Effector CD8-positive, alpha-beta T cell (primary cell): ENCODE data around the gene TMEM107.
"Not testable (repeated sequence)": the region's sequence is repeated elsewhere in the genome, so short reads cannot be mapped to it uniquely, and the experiment has no call there.

Experiments
- DNase-seq: peaks from one replicate; lab custom pipeline; 2025; lab: John Stamatoyannopoulos, UW

Gene TMEM107

GRCh38 chr17:8189711-8190477 is 13.7 kb upstream of the TMEM107 start, which contains the start of gene BORCS6:
Gene BORCS6 (minus strand): TSS chr17:8190180. CDS start chr17:8190140, 40 bp downstream.
- peak; percentile 91 for DNase-seq

- DNase-seq, result peak; percentile 20
Measured at GRCh38 chr17:8189041-8189710, 13.0 kb upstream of the TMEM107 start.

GRCh38 chr17:8188263-8188839 is 12.2 kb upstream of the TMEM107 start:
- DNase-seq, result peak; percentile 11

- DNase-seq, result peak; percentile 87
Measured at GRCh38 chr17:8187517-8188262, 11.5 kb upstream of the TMEM107 start.

GRCh38 chr17:8186787-8187516 is 10.8 kb upstream of the TMEM107 start:
- peak; percentile 68 for DNase-seq

- no peak for DNase-seq
Measured at GRCh38 chr17:8186446-8186786, 10.2 kb upstream of the TMEM107 start.

GRCh38 chr17:8185582-8186445 is 9.6 kb upstream of the TMEM107 start:
- DNase-seq, result peak; percentile 82

GRCh38 chr17:8176998-8177731 is 985 bp upstream of the TMEM107 start:
- DNase-seq, result no peak

GRCh38 chr17:8175795-8176196 is 384 bp downstream of the TMEM107 start:
- no peak for DNase-seq

- no peak for DNase-seq
Measured at GRCh38 chr17:8173871-8174322, 2.3 kb downstream of the TMEM107 start.

GRCh38 chr17:8173056-8173870 is 2.9 kb downstream of the TMEM107 start:
- peak; percentile 58 for DNase-seq

GRCh38 chr17:8170186-8170585 is 6.0 kb downstream of the TMEM107 start:
- not testable (repeated sequence) for DNase-seq

GRCh38 chr17:8167526-8167925 is 8.7 kb downstream of the TMEM107 start:
- no peak for DNase-seq

- DNase-seq, result no peak
Measured at GRCh38 chr17:8166731-8167130, 9.4 kb downstream of the TMEM107 start.

- no peak for DNase-seq
Measured at GRCh38 chr17:8164815-8165131, 11.4 kb downstream of the TMEM107 start.

GRCh38 chr17:8163978-8164814 is 12.0 kb downstream of the TMEM107 start:
- DNase-seq, result peak; percentile 56

GRCh38 chr17:8162997-8163977 is 12.9 kb downstream of the TMEM107 start:
- no peak for DNase-seq
